Diencephalon (tissue), 1 donor: ENCODE data around the gene KCNE1. TPM values are rescaled to one million over a fixed set of nuclear protein-coding genes. Genes with fewer than 3 reads are reported as not detected.

Source experiments
- small RNA-seq: library from RNA; depleted of rRNA; stranded (forward); fragments of <200 nt; gene quantifications from one replicate; pipeline ENCODE3, GENCODE V24; 2014
- total RNA-seq: library from RNA; depleted of rRNA; stranded (reverse); fragments of >200 nt; gene quantifications from one replicate; pipeline ENCODE4 v1.2.3, GENCODE V29; 2014

KCNE1 gene
- 0.46 TPM for total RNA-seq

GRCh38 chr21:34511787-34512455 lies at the start of gene KCNE1:
TSS of gene KCNE1 (minus strand) at chr21:34512210. CDS start at chr21:34449634, 62,576 bp downstream.

GRCh38 chr21:34423805-34424204 lies 88.2 kb downstream of the KCNE1 start, which contains the start of gene SMIM34:
TSS of gene SMIM34 (minus strand) at chr21:34423951. CDS start at chr21:34423839, 112 bp downstream.

Small RNA genes lying within 50 kb of the gene (small RNA-seq; reads per million reads assigned to genes)
- gene RF00614: not detected

Other genes starting within 250 kb of the KCNE1 start
- 0.23 TPM for gene KCNE2, start 148.2 kb downstream of the KCNE1 start, total RNA-seq
- gene SMIM11, start 136.7 kb downstream of the KCNE1 start, total RNA-seq: 36.7 TPM
- not detected for gene SMIM34, start 88.3 kb downstream of the KCNE1 start, total RNA-seq
- 55.1 TPM for gene RCAN1, start 102.9 kb upstream of the KCNE1 start, total RNA-seq
- gene CLIC6, start 156.8 kb upstream of the KCNE1 start, total RNA-seq: 2.1 TPM